Parathyroid adenoma (tissue), 2 donors: ENCODE measurements around the gene HBG2.

Experiments used
- H2AFZ ChIP-seq: fragments of 300-600 bp; sonication (generic); one replicate; pipeline ENCODE4 v1.7.0; 2017; ENCODE audit warnings: antibody characterized with exemption, mild to moderate bottlenecking
- H3K27ac ChIP-seq: fragments of 300-600 bp; sonication (generic); one replicate; pipeline ENCODE4 v1.7.0; 2017
- H3K27me3 ChIP-seq: fragments of 300-600 bp; sonication (generic); one replicate; pipeline ENCODE4 v1.7.0; 2017; ENCODE audit warnings: low read length; ENCODE audit not compliant: control insufficient read depth, insufficient read depth
- H3K36me3 ChIP-seq: fragments of 300-600 bp; sonication (generic); one replicate; pipeline ENCODE4 v1.7.0; 2017; ENCODE audit warnings: low read length; ENCODE audit not compliant: control insufficient read depth, insufficient read depth
- H3K4me1 ChIP-seq: fragments of 300-600 bp; sonication (generic); one replicate; pipeline ENCODE4 v1.7.0; 2017; ENCODE audit warnings: control low read depth
- H3K4me2 ChIP-seq: fragments of 300-600 bp; sonication (generic); one replicate; pipeline ENCODE4 v1.7.0; 2017; ENCODE audit warnings: low read length
- H3K4me3 ChIP-seq: fragments of 300-600 bp; sonication (generic); one replicate; pipeline ENCODE4 v1.7.0; 2017; ENCODE audit warnings: low read depth, low read length
- H3K79me2 ChIP-seq: fragments of 300-600 bp; sonication (generic); one replicate; pipeline ENCODE4 v1.7.0; 2017; ENCODE audit warnings: control low read depth
- H3K9ac ChIP-seq: fragments of 300-600 bp; sonication (generic); one replicate; pipeline ENCODE4 v1.7.0; 2017; ENCODE audit warnings: mild to moderate bottlenecking
- H3K9me3 ChIP-seq: fragments of 300-600 bp; sonication (generic); one replicate; pipeline ENCODE4 v1.7.0; 2017; ENCODE audit warnings: low read length; ENCODE audit not compliant: control insufficient read depth
- TF ChIP-seq, protein P1 (sequence below): fragments of 300-600 bp; sonication (generic); IDR thresholded peaks from one replicate; pipeline ENCODE4 v1.7.0; 2017; ENCODE audit warnings: antibody characterized with exemption, mild to moderate bottlenecking
- donor health status: primary hyperparathyroidism.

HBG2 gene

DNA sequence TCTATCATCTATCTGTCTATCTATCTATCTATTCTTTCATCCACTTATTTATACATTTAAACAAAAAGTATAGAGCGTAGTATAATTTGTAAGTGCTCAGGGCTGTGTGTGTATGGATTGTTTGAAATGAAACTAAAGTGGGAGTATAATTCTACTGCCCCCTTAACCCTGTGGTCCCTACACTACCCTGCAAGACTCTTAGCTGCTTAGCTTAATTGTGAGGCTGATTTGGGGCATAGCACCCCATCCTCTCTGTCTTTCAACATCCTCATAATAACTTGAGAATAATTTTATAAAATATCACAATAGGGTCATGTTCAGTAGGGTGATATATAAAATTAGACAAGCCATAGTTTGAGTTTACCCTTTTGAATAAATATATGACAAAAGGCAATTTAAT is 35.5 kb upstream of the HBG2 start:
- TF ChIP-seq, protein P1, sequence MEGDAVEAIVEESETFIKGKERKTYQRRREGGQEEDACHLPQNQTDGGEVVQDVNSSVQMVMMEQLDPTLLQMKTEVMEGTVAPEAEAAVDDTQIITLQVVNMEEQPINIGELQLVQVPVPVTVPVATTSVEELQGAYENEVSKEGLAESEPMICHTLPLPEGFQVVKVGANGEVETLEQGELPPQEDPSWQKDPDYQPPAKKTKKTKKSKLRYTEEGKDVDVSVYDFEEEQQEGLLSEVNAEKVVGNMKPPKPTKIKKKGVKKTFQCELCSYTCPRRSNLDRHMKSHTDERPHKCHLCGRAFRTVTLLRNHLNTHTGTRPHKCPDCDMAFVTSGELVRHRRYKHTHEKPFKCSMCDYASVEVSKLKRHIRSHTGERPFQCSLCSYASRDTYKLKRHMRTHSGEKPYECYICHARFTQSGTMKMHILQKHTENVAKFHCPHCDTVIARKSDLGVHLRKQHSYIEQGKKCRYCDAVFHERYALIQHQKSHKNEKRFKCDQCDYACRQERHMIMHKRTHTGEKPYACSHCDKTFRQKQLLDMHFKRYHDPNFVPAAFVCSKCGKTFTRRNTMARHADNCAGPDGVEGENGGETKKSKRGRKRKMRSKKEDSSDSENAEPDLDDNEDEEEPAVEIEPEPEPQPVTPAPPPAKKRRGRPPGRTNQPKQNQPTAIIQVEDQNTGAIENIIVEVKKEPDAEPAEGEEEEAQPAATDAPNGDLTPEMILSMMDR: no peak
- no peaks in the 10 kb centered on the region for H3K4me1 ChIP-seq
- no peaks in the 10 kb centered on the region for H3K36me3 ChIP-seq
- H3K9ac ChIP-seq: no peak overlapping the region
- no peak overlapping the region for H3K27ac ChIP-seq
- no peak overlapping the region for H3K4me2 ChIP-seq
- no peak overlapping the region for H2AFZ ChIP-seq
- H3K9me3 ChIP-seq: no peaks in the 10 kb centered on the region
- no peak overlapping the region for H3K4me3 ChIP-seq
- H3K27me3 ChIP-seq: no peaks in the 10 kb centered on the region
- H3K79me2 ChIP-seq: no peaks in the 10 kb centered on the region

DNA sequence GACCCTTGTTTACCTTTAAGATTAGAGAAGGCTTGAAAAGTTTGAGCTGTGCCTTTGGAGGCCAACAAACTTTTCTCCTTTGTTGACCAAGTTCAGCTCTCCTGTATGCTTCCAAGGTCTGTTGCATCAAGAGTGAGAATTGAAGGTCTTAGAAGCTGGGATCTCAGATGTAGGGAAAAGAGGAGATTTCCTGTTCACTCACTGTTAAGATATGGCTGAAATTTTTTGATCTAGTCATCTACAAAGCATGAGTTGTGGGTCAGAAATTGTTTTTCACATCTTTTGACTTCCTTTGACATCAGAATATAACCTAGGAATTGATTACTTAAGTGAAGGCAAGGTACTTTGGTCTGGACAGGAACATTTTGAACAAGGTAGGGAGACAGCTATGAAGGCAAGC is 35.1 kb upstream of the HBG2 start:
- H3K36me3 ChIP-seq: no peaks in the 10 kb centered on the region
- H3K4me2 ChIP-seq: no peak overlapping the region
- no peaks in the 10 kb centered on the region for H3K27me3 ChIP-seq

GRCh38 chr11:5288906-5289550 is 34.4 kb upstream of the HBG2 start:
- Histone ChIP-seq H2AFZ (no peak overlapping the region), H3K4me1 (no peaks in the 10 kb centered on the region), H3K36me3 (no peaks in the 10 kb centered on the region), H3K27ac (no peak overlapping the region), H3K4me2 (no peak overlapping the region), H3K9ac (no peak overlapping the region), H3K27me3 (no peaks in the 10 kb centered on the region), H3K79me2 (no peaks in the 10 kb centered on the region), H3K4me3 (no peak overlapping the region), H3K9me3 (no peaks in the 10 kb centered on the region)
- TF ChIP-seq, protein P1: no peak

More for the DNA sequence above, 35.1 kb upstream of the HBG2 start:
- Histone ChIP-seq H3K4me1 (no peaks in the 10 kb centered on the region), H3K4me3 (no peak overlapping the region), H3K9ac (no peak overlapping the region), H2AFZ (no peak overlapping the region), H3K79me2 (no peaks in the 10 kb centered on the region), H3K9me3 (no peaks in the 10 kb centered on the region), H3K27ac (no peak overlapping the region)
- TF ChIP-seq, protein P1: no peak

- Histone ChIP-seq H3K9me3 (no peaks in the 10 kb centered on the region), H3K4me2 (no peak overlapping the region), H3K9ac (no peak overlapping the region), H3K79me2 (no peaks in the 10 kb centered on the region), H3K36me3 (no peaks in the 10 kb centered on the region), H3K27me3 (no peaks in the 10 kb centered on the region), H3K4me3 (no peak overlapping the region), H3K27ac (no peak overlapping the region), H3K4me1 (no peaks in the 10 kb centered on the region), H2AFZ (no peak overlapping the region)
- TF ChIP-seq, protein P1: no peak
Observed at GRCh38 chr11:5288108-5288905, 33.7 kb upstream of the HBG2 start.
